Stimulated activated CD8-positive, alpha-beta memory T cell treated with anti-CD3 and anti-CD28 coated beads, Interleukin-2, amount 100 ng/mL, for 48 hours (primary cell): ENCODE measurements around the gene SNW1.
"Not testable (repeated sequence)": the region's sequence is repeated elsewhere in the genome, so short reads cannot be mapped to it uniquely, and the experiment has no call there.

Experiments
- DNase-seq, 2 donors: peaks; one replicate each; pipeline ENCODE4 v3.0.0-alpha.2; 2020; ENCODE audit warnings: low read depth in 2 of 2

Gene SNW1

GRCh38 chr14:77752266-77752665, 8.7 kb downstream of the SNW1 start:
- no peak for DNase-seq

GRCh38 chr14:77747425-77747824, 13.5 kb downstream of the SNW1 start:
- not testable (repeated sequence) for DNase-seq

- no peak for DNase-seq
These were observed 14.8 kb downstream of the SNW1 start for GRCh38 chr14:77746064-77746702.

DNA sequence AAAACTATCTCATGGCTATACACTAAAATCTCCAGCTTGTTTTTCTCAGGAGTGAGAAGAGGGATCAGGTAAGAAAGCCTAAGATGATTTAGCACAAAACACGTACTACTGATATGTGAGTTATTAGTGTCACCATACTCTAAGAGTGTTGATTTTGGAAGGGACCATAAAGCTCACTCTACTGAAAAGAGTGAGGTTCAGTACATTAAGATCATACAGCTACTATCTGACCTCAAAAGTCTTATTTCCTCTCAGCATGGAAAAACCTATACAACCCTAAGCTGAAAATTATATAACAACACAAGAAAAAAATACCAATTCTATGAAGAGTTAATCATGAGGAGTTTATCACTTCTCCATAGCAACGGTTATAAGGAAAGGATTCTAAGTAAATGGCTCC, 19.5 kb downstream of the SNW1 start:
- DNase-seq = no peak

DNA sequence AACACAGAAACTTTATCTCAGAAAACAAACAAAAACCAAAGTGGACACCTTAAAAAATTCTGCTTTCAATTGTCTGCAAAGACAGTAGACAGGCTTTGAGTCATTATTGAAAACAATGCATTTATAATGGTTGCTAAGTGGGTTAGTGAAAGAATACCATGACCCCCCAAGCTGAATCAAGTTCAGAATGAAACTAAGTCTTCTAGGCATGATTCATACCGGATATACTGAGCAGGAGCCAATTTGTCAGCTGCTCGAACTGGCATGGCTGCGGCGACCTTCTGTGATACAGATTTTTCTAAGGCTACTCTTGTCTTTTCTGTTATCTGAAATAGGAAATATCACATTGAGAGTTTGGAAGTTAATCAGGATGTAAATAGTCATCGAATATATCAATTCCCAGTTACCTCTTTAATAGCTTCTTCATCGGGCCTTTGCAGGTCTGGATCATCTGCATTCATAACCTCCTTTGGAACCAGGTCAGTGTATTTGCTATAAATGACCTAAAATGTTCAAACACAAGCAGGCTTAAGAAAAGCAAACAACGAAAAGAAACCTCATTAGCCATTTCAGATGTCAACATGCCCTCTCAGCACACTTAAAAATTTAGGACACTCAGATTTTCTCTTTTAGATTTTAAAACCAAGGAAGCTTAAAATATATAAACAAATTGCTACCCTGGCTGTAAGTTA, 22.3 kb downstream of the SNW1 start:
- no peak for DNase-seq

DNA sequence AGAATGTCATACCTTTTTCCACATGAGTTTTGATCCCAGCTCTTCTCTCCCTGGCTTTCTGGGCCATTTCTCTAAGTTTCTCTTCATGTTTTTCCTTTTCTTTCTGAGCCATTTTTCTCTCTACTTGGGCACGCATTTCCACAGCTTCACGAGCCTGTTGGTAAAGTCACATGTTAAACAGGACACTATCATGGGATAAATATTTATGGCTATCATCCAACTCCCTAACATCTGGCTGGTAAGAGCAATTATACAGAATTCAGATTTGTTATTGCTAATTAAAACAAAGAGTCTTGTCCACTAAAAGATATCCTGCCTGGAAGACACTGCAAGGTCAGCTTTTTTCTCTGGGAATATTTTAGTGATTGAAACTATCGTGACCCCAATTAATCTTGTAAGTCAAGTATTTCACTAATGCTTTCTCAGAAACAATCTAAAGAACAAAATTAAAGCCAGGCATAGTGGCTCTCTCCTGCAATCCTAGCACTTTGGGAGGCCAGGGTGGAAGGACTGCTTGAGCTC, 29.9 kb downstream of the SNW1 start:
- DNase-seq = no peak

GRCh38 chr14:77722301-77722700, 38.7 kb downstream of the SNW1 start:
- no peak for DNase-seq

DNA sequence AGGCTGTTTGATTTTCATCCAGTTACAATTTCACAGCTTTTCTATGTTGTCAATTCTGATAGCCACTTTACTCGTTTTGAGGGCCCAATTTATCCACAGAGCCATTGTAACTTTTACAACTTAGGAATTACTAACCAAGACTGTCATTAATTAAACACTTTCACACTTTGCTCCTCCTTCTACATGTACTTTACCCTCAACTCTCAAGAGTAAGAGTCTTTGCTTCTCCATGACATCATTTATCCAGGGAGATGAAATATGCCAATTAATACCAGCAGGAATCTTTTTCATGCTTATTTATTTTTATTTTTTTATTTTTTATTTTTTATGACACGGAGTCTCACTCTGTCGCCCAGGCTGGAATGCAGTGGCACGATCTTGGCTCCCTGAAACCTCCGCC, 39.5 kb downstream of the SNW1 start:
- DNase-seq = no peak

DNA sequence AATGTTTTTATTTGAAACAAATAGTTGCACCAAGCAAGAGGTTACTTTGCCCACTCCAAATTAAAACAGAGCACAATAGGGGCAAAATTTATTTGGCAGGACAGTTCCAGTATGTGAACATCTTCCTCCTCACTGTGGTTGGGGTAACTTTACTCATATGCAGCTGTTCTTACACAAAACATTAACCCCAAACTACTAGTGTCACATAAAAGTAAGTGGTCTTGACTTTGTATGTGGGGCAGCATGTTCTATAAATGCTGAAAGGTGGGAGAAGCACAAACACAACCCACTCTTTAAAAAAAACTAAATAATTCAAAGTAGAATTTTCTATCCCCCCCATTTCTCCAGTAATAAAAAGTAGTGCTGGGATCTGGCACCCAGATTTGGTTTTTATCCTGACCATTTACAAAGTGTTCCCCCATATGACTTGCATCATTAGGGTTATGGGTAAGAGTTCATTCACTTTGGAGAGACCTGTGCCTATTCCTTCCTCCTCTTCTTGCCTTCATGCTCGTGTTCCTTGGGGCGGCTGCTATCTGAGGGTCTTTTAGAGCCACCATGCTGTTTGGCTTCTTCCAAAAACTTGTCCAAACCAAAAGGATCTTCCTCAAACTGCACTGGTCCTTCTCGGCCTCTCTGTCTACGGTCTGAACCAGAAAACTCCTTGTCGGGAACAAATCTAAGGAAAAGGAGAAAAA, 43.2 kb downstream of the SNW1 start:
- no peak for DNase-seq

- DNase-seq = no peak
These were observed 46.0 kb downstream of the SNW1 start for GRCh38 chr14:77714926-77715325.

GRCh38 chr14:77710364-77710763, 50.6 kb downstream of the SNW1 start:
- DNase-seq = no peak

DNA sequence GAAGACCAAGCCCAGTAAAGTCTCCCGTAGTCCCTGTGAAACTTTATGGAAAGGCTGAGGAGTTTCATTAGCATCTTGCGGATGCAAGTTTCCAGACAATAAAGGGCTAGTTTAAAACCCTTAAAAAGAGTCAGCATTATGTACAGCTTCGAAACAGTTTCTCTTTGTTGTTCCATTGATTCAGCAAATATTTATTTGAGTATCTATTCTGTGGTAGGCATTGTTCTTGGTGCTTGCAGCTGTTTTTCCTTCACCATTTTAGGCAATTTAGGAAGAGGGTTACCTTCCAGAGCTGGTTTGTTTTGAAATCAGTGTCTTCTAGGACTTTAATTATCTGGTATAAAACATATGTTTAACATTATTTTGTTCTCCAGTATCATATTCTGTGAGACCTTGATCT, 51.5 kb downstream of the SNW1 start:
- no peak for DNase-seq

- DNase-seq = no peak
These were observed 52.2 kb downstream of the SNW1 start for GRCh38 chr14:77708749-77709148.

- DNase-seq = peak; percentile 73 to 75
These were observed 53.1 kb downstream of the SNW1 start, which contains the start of the genes ALKBH1 and SLIRP for GRCh38 chr14:77707724-77708408. Gene ALKBH1, minus strand, starts transcription at chr14:77708023. Its CDS starts 19 bp downstream, at chr14:77708004. Gene SLIRP, plus strand, starts transcription at chr14:77708103. Its CDS starts 9 bp downstream, at chr14:77708112.

GRCh38 chr14:77707355-77707723, 53.6 kb downstream of the SNW1 start:
- DNase-seq = no peak

DNA sequence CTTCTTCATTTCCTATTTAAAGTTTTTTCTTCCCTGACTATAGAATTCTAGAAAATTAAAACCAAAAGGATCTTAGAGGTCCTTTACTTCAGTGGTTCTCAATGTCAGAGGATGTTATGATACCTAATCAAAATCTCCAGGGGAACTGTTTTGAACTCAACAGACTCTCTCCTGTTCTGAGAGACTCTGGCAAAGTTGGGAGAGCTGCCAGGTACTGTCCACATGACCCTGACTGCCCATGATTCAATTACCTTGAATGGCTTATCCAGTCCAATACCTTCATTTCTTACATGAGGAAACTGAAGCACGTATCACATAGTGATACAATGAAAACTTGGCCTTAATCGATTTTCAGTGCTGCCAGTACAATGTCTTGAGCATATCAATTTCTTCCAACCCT, 69.7 kb downstream of the SNW1 start:
- DNase-seq = no peak

DNA sequence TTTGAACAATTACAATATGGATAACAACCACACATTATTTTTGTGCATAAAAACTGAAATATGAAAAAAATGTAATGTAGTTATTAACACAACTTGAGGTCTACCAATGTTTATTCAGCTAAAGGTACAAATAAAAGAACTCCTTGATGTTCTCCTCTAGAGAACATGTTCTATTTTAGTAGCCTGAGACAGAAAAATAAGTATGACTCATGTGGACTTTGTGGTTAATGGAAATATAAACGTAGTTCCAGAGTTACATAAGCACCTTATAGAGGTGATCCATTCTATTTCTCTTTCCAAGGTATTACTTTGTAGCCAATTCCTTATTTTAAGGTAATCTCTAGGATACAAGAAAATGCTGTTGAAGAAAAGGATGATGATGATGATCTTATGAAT, 78.8 kb downstream of the SNW1 start:
- no peak for DNase-seq

DNA sequence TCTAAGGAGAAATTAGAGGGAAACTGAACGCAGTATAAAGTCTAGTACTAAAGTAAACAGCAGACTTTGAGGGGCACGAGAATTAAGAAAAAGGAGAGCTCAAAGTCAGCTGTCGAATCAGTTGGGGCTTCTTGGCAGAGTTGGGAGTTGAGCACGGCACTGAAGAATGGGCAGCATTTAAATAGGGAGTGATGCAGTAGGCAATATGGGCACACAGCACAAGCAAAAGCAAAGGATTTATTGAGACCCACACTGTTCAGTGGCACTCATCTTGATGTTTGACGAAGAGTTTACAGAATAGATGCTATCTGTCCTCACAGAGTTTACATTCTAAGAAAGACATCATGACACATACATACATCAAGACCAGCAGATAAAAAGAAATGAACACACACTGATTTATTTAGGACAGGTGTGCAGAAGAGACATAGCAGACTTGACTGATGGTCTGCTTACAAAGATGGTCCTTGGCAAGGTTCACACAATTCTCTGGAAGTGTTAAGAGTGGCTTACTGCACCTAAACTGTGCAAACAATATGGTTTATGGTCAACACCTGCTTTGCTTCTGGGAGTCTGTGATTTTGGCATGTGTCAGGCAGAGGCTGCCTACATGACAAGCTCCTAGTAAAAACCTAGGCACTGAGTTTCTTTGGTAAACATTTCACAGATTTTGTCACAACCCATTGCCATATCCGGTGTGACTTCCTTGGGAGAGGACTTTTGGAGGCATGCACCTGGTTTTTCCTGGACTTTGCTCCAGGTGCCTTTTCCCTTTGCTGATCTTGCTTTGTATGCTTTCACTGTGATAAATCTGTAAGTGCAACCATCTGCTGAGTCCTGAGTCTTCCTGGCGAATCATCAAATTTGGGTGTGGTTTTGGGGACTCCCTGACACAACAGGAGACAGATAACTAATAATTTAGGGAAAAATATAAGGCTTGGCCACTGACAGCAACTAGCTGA, 79.5 kb downstream of the SNW1 start:
- DNase-seq = no peak

DNA sequence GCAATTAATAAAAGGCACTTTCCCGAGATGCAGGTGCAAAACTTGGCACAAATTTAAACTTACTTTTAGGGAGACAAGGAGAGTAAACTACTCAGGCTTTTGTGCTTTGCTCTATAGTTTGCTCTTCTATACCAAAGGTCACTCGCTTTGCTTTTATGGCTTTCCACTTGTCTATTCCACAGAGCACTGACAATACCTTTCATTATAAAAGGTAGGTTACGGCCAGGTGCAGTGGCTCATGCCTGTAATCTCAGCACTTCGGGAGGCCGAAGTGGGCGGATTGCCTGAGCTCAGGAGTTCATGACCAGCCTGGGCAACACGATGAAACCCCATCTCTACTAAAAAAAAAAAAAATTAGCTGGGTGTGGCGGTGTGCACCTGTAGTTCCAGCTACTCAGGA, 86.0 kb downstream of the SNW1 start:
- DNase-seq = no peak

GRCh38 chr14:77673193-77673592, 87.8 kb downstream of the SNW1 start:
- DNase-seq = no peak
